Common myeloid progenitor, CD34-positive (primary cell): ENCODE results near the gene CPNE4.

Source experiments
- CTCF ChIA-PET: fragments of 350-600 bp; sonication (Branson Sonifier 250); formaldehyde crosslinking; loops from one replicate; lab custom pipeline; 2021; ENCODE audit warnings: antibody characterized with exemption; lab: Charles Lee
- POLR2A ChIA-PET: fragments of 350-600 bp; sonication (Branson Sonifier 250); formaldehyde crosslinking; loops from one replicate; lab custom pipeline; 2021; ENCODE audit warnings: antibody characterized with exemption; lab: Charles Lee
- DNase-seq, 3 donors: peaks; one replicate each; pipeline versions ENCODE4 v3.0.0 to v3.0.0-alpha.2; 2013
- H3K27ac ChIP-seq, 2 experiments: 1 replicate in 1 of 2; 2 replicates in 1 of 2; pipeline ENCODE4 v1.7.0; 2013; ENCODE audit warnings: inconsistent platforms in 2 of 2, low read length in 2 of 2, mild to moderate bottlenecking in 2 of 2, low read depth in 1 of 2, moderate library complexity in 1 of 2; ENCODE audit not compliant: severe bottlenecking in 2 of 2, insufficient read depth in 1 of 2, poor library complexity in 1 of 2
- H3K27me3 ChIP-seq, 5 experiments: replicated peaks in 2 of 5; 1 replicate in 3 of 5; 2 replicates in 2 of 5; pipeline versions ENCODE4 v1.6.1 to v1.7.0; 2013; ENCODE audit warnings: low read length in 4 of 5, mild to moderate bottlenecking in 2 of 5, moderate library complexity in 2 of 5, inconsistent platforms in 1 of 5; ENCODE audit not compliant: insufficient read depth in 5 of 5, control insufficient read depth in 4 of 5
- H3K36me3 ChIP-seq, 4 experiments: 1 replicate in 2 of 4; 2 replicates in 2 of 4; pipeline versions ENCODE4 v1.6.1 to v1.7.0; 2013; ENCODE audit warnings: low read length in 3 of 4, control low read depth in 1 of 4, mild to moderate bottlenecking in 1 of 4; ENCODE audit not compliant: control insufficient read depth in 4 of 4, insufficient read depth in 4 of 4
- H3K4me1 ChIP-seq, 4 experiments: 1 replicate in 3 of 4; 2 replicates in 1 of 4; pipeline versions ENCODE4 v1.6.1 to v1.7.1; 2013; ENCODE audit warnings: low read length in 3 of 4, mild to moderate bottlenecking in 3 of 4, control low read depth in 1 of 4, inconsistent platforms in 1 of 4, moderate library complexity in 1 of 4; ENCODE audit not compliant: control insufficient read depth in 4 of 4, insufficient read depth in 4 of 4; ENCODE audit errors: control extremely low read depth in 1 of 4
- H3K4me3 ChIP-seq, 7 experiments: 1 replicate in 4 of 7; 2 replicates in 3 of 7; pipeline versions ENCODE4 v1.5.1 to v1.7.0; 2013; ENCODE audit warnings: mild to moderate bottlenecking in 7 of 7, low read length in 6 of 7, moderate library complexity in 6 of 7, inconsistent platforms in 2 of 7, low read depth in 2 of 7, control low read depth in 1 of 7; ENCODE audit not compliant: insufficient read depth in 4 of 7, control insufficient read depth in 1 of 7; ENCODE audit errors: extremely low read depth in 1 of 7
- H3K9me3 ChIP-seq, 5 experiments: 1 replicate in 4 of 5; 2 replicates in 1 of 5; pipeline versions ENCODE4 v1.6.1 to v1.7.1; 2013; ENCODE audit warnings: low read length in 4 of 5, mild to moderate bottlenecking in 2 of 5, inconsistent platforms in 1 of 5, low read depth in 1 of 5, moderate library complexity in 1 of 5; ENCODE audit not compliant: control insufficient read depth in 4 of 5, insufficient read depth in 2 of 5; ENCODE audit errors: control extremely low read depth in 1 of 5
- WGBS: methylation state at CpG from one replicate; pipeline ENCODE4 v1.1.5; 2013; ENCODE audit not compliant: insufficient coverage; 5-methylcytosine and 5-hydroxymethylcytosine counted together

The CPNE4 gene

GRCh38 chr3:131819381-131820055 lies 215.3 kb downstream of the CPNE4 start:
- POLR2A ChIA-PET: no interaction called here
- Histone ChIP-seq H3K4me3 (no peak overlapping the region), H3K27ac (no peak overlapping the region), H3K9me3 (no peaks in the 10 kb centered on the region), H3K36me3 (no peaks in the 10 kb centered on the region), H3K27me3 (peaks cover 0 to 8% (median 0%) of the 10 kb centered on the region in 5 experiments), H3K4me1 (no peaks in the 10 kb centered on the region)
- DNase-seq: no peak
- WGBS: no CpG with 5 or more reads among the region's 5 CpGs
- CTCF ChIA-PET: no interaction called here

- POLR2A ChIA-PET: no interaction called here
- DNase-seq: no peak
- Histone ChIP-seq H3K27ac (no peak overlapping the region), H3K9me3 (no peaks in the 10 kb centered on the region), H3K4me1 (no peaks in the 10 kb centered on the region), H3K27me3 (peaks cover 0 to 4% (median 0%) of the 10 kb centered on the region in 5 experiments), H3K36me3 (no peaks in the 10 kb centered on the region), H3K4me3 (no peak overlapping the region)
- CTCF ChIA-PET: no interaction called here
- WGBS: 100% methylated on average over 1 of the region's 1 CpG
Measured at GRCh38 chr3:131812433-131812832, 222.4 kb downstream of the CPNE4 start.

- ChIA-PET CTCF (interaction anchor here (0.6 kb wide), 1 partner anchor 532 kb away, joined by 3 read pairs; no protein-coding TSS in a partner anchor), POLR2A (no interaction called here)
- Histone ChIP-seq H3K27ac (no peak overlapping the region), H3K4me1 (peaks cover 0 to 7% (median 3%) of the 10 kb centered on the region in 4 experiments), H3K27me3 (peaks cover 0 to 2% (median 0%) of the 10 kb centered on the region in 5 experiments), H3K4me3 (no peak overlapping the region), H3K9me3 (no peaks in the 10 kb centered on the region), H3K36me3 (no peaks in the 10 kb centered on the region)
- WGBS: 100% methylated on average over 1 of the region's 2 CpGs
- DNase-seq: no peak
Measured at GRCh38 chr3:131811481-131811880, 223.3 kb downstream of the CPNE4 start.

GRCh38 chr3:131807822-131808221 lies 227.0 kb downstream of the CPNE4 start:
- CTCF ChIA-PET: no interaction called here

GRCh38 chr3:131806736-131807135 lies 228.1 kb downstream of the CPNE4 start:
- H3K36me3 ChIP-seq: no peaks in the 10 kb centered on the region
- no peaks in the 10 kb centered on the region for H3K9me3 ChIP-seq
- WGBS: 0% methylated on average over 3 of the region's 4 CpGs
- no peaks in the 10 kb centered on the region for H3K27me3 ChIP-seq
- no peak overlapping the region for H3K4me3 ChIP-seq
- no peak overlapping the region for H3K27ac ChIP-seq
- ChIA-PET POLR2A (no interaction called here), CTCF (interaction anchor here (0.6 to 1.4 kb wide), 2 partner anchors 11 to 545 kb away, joined by 5 to 6 read pairs; no protein-coding TSS in a partner anchor)
- no peak for DNase-seq
- H3K4me1 ChIP-seq: peaks cover 0 to 10% (median 4%) of the 10 kb centered on the region in 4 experiments

More at GRCh38 chr3:131807822-131808221, 227.0 kb downstream of the CPNE4 start:
- Histone ChIP-seq H3K27ac (no peak overlapping the region), H3K9me3 (no peaks in the 10 kb centered on the region), H3K27me3 (peaks cover 0 to 2% (median 0%) of the 10 kb centered on the region in 5 experiments), H3K4me3 (no peak overlapping the region), H3K4me1 (peaks cover 0 to 10% (median 4%) of the 10 kb centered on the region in 4 experiments), H3K36me3 (no peaks in the 10 kb centered on the region)
- POLR2A ChIA-PET: no interaction called here
- 100% methylated on average over 1 of the region's 3 CpGs for WGBS
- DNase-seq: no peak

- H3K27me3 ChIP-seq: no peaks in the 10 kb centered on the region
- no peak overlapping the region for H3K27ac ChIP-seq
- POLR2A ChIA-PET: no interaction called here
- peaks cover 0 to 10% (median 4%) of the 10 kb centered on the region in 4 experiments for H3K4me1 ChIP-seq
- WGBS: 93% methylated on average over 3 of the region's 3 CpGs
- H3K36me3 ChIP-seq: no peaks in the 10 kb centered on the region
- CTCF ChIA-PET: no interaction called here
- no peak overlapping the region for H3K4me3 ChIP-seq
- no peaks in the 10 kb centered on the region for H3K9me3 ChIP-seq
- peak in 1 of 3 donors; percentile 31 for DNase-seq
Measured at GRCh38 chr3:131804565-131805133, 230.2 kb downstream of the CPNE4 start.

- ChIA-PET POLR2A (no interaction called here), CTCF (interaction anchor here (1.1 kb wide), 1 partner anchor 19 kb away, joined by 3 read pairs; no protein-coding TSS in a partner anchor)
- no peaks in the 10 kb centered on the region for H3K27me3 ChIP-seq
- no peak overlapping the region for H3K4me3 ChIP-seq
- no peak for DNase-seq
- no peak overlapping the region for H3K27ac ChIP-seq
- WGBS: 100% methylated on average over 1 of the region's 1 CpG
- no peaks in the 10 kb centered on the region for H3K9me3 ChIP-seq
- peaks cover 0 to 10% (median 4%) of the 10 kb centered on the region in 4 experiments for H3K4me1 ChIP-seq
- no peaks in the 10 kb centered on the region for H3K36me3 ChIP-seq
Measured at GRCh38 chr3:131803113-131803512, 231.7 kb downstream of the CPNE4 start.
